MV-4-11 (cell line): ENCODE results near the gene CEP44.
"Not testable (repeated sequence)": the region's sequence is repeated elsewhere in the genome, so short reads cannot be mapped to it uniquely, and the experiment has no call there.

ENCODE experiments used
- DNase-seq: peaks from one replicate; lab custom pipeline; 2025; lab: John Stamatoyannopoulos, UW

Gene CEP44

DNA sequence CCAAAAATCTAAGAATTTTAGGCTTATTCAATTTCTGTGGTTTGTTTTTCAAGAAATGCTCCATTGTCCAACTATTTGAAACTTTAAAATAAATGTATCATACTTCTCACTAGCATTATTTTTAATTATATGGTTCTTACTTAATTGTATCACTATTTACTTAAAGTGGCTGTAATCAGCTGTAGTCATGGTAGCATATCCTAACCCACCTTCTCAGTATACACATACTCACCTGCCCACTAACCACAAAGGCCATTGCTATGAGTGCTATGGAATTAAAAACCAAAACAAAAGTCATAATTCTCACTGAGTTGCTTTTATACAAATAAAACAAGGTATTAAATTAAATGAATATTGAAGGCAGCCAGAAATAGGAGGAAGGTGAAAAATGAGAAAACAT lies 5.2 kb upstream of the CEP44 start:
- no peak for DNase-seq

DNA sequence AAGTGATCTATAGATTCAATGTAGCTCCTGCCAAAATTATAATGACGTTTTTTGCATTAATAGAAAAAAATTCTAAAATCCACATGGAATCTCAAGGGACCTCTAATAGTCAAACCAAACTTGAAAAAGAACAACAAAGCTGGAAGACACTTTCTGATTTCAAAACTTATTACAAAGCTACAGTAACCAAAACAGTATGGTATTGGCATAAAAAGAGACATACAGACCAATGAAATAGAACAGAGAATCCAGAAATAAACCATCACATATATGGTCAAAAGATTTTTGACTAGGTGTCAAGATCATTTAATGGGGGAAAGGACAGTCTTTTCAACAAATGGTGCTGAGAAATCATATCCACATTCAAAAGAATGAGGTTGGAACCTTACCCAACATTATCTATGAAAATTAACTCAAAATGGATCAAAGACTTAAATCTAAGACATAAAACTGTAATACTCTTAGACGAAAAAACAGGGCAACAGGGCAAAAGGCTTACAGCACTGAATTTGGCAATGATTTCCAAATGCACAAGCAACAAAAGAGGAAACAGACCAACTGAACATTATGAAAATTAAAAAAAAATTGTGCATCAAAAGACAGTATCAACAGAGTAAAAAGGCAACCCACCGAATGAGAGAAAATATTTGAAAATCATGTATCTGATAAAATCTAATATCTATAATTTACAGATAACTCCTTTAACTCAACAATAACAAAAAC lies 4.1 kb upstream of the CEP44 start:
- DNase-seq = peak; percentile 30

DNA sequence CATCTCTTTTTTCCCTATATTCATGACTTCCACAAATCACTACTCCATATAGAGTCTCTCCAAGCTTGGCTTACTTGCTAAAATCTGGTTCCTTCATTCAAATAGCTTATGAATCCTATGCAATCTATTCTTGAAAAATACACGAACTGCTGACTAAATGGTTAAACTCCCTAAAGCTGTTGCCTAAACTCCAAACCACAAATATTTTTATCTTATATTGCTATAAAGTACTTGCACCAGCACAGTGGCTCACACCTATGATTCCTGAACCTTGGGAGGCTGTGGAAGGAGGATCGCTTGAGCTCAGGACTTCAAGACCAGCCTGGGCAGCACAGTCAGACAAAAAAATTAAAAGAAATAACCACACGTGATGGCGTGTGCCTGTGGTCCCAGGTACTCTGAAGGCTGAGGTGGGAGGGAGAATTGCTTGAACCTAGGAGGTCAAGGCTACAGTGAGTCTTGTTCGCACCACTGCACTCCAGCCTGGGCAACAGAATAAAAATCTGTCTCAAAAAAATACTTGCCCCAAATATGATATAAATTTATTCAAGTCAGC lies 2.5 kb upstream of the CEP44 start:
- no peak for DNase-seq

DNA sequence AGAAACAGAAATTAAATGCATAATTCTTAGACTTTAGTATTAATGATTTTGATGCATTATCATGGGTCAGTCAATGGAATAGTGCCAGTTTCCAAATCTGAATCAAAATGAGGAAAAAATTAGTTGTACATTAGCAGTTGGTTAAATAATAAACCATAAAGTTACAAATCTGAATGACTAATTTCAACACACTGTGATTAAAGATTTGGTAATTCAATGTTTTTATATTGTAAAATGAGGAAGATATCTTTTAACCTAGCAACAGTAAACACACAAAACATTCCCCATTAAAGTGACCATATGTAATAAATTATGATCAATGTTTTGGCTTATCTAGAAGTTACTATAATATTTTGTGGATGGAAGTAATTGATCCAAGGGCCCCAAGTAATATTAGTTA lies 1.8 kb upstream of the CEP44 start:
- no peak for DNase-seq

DNA sequence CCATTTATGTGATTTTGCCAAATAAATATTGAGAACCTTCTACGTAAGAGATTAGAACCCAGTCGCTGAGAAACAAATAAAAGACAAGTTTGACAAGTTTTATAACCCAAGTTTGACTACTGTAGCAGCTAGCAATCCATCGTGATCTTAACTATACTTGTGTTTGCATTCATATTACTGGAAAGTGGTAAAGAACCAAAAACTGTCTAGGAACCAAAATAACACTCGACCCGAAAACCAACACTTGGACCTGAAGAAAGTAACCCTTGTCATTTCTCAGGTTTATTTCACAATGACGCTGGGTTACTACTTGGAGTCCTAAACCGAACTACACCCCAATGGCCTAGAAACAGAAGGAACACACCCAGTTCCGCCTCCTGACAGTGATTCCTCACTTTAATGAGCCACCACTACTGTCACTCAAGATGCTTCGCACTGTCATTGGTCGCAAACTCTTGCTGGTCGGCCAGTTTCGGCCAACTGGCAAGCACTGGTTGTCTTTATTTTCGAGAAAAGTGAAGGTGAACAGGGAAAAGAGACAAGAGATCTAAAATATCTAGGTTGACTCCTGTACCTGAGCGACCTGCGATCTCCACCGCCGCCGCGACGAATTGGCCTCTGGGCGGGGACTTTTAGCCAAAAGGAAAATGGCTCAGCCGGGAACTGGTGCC lies 740 bp upstream of the CEP44 start:
- peak; percentile 93 for DNase-seq

DNA sequence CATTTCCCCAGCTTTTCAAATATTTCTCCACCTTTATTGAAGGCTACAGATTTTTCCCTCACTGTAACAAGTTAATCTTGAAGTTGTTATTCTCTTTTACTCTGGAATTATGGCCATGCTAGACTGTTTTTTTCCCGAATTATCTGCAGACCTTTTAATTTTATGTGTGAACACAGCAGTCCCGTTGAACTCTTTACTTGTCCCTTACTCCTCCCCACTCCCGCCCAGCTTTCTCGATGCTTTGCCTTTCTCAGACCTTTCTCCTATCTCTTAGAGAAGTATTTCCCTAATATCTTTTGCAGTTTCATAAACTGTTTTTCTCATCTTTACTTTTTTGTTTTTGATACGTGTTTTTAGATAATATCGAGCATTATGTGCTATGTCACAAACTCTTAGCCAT lies 776 bp downstream of the CEP44 start:
- no peak for DNase-seq

DNA sequence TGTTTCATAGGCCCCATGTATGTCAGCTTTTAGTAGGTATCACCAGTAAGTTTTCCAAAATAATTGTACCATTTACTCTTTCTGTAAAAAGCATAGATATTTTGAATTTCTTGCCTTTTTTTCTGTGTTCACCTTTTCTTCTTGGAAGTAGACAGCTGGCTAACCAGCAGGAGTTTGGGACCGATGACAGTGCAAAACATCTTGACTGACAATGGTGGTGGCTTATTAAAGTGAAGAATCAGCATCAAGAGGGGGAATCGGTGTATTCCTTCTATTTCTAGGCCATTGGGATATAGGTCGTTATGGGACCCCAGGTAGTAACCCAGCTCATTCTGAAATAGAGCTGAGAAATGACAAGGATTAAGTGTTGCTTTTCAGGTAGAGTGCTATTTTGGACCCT lies 3.2 kb downstream of the CEP44 start:
- DNase-seq = no peak

DNA sequence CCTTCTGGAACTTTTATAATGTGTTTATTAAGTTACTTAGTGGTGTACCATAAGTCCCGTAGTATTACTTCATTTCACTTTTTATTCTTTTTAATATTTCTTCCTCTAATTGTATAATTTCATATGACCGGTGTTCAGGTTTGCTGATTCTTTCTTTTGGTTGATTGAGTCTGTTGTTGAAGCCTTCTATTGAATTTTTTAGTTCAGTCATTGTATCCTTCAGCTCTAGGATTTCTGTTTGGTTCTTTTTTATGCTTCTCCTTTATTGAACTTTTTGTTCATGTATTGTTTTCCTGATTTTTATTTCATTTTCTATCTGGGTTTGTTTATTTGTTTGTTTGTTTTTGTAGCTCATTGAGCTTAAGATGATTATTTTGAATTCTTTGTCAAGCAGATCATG lies 8.8 kb downstream of the CEP44 start:
- no peak for DNase-seq

DNA sequence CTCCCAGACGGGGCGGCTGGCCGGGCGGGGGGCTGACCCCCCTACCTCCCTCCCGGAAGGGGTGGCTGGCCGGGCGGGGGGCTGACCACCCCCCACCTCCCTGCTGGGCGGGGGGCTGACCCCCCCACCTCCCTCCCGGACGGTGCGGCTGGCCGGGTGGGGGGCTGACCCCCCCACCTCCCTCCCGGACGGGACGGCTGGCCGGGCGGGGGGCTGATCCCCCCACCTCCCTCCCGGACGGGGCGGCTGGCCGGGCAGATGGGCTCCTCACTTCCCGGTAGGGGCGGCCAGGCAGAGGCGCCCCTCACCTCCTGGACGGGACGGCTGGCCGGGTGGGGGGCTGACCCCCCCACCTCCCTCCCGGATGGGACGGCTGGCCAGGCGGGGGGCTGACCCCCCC lies 10.9 kb downstream of the CEP44 start:
- not testable (repeated sequence) for DNase-seq

DNA sequence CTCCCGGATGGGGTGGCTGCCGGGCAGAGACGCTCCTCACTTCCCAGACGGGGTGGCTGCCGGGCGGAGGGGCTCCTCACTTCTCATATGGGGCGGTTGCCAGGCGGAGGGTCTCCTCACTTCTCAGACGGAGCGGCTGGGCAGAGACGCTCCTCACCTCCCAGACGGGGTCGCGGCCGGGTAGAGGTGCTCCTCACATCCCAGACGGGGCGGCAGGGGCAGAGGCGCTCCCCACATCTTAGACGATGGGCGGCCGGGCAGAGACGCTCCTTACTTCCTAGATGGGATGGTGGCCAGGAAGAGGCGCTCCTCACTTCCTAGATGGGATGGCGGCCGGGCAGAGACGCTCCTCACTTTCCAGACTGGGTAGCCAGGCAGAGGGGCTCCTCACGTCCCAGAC lies 11.4 kb downstream of the CEP44 start:
- not testable (repeated sequence) for DNase-seq

DNA sequence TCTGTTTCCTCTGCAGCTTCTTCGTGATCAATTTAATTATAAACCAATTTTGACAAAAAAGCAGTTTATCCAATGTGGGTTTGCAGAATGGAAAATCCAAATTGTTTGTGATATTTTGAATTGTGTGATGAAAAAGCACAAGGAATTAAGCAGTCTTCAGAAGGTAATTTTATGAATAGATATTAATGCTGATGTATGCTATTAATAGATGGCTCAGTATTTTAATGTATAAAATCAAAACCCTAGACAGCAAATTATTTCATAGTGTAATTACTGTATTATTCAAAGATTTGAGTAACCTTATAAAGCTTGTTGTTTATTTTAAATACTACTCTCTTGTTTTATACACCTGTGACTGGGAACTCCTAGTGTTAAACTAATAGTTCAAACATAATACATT lies 20.0 kb downstream of the CEP44 start:
- no peak for DNase-seq

DNA sequence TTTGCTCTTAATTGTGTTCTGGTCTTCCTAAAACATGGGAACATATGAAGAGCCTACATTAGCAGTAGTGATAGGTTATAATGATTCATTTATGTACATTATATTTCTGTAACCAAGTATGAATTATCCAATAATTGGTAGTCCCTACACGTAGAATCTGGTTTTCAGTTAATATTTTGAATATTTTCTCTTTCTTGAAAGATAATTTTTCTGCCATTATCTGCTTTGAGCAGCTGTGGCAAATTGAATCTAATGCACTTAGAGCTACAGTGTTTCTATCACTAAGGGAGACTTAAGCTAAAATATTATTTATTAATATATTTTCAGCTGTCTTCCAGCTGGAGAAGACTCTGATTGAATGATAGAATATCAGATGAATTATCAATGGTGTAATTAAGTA lies 21.0 kb downstream of the CEP44 start:
- no peak for DNase-seq

DNA sequence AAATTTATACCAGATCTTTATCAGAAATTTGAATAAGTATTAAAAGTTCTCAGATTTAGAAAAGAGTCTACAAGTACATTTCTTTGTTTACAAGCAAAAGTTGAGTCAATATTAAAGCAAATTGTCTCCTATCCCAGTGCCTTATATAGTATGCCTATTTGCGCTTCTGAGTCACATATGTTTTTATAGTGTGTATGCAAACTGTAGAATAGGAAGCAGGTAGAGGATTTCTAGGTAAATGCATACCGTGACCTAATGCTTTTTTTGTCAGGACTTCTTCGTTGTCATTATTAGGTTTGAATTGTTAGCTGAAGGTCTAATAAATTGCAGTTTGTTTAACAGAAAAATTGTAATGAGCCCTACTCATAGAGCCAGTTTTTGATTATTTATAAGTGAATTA lies 22.2 kb downstream of the CEP44 start:
- no peak for DNase-seq

DNA sequence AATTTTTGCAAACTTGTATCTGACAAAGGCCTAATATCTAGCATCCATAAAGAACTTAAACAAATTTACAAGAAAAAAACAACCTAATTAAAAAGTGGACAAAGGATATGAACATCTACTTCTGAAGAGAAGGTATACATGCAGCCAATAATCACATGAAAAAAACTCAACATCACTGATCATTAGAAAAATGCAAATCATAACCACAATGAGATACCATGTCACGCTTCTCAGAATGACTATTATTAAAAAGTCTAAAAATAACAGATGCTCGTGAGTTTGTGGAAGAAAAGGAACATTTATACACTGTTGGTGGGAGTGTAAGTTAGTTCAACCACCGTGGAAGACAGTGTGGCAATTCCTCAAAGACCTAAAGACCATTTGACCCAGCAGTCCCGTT lies 24.0 kb downstream of the CEP44 start:
- no peak for DNase-seq

DNA sequence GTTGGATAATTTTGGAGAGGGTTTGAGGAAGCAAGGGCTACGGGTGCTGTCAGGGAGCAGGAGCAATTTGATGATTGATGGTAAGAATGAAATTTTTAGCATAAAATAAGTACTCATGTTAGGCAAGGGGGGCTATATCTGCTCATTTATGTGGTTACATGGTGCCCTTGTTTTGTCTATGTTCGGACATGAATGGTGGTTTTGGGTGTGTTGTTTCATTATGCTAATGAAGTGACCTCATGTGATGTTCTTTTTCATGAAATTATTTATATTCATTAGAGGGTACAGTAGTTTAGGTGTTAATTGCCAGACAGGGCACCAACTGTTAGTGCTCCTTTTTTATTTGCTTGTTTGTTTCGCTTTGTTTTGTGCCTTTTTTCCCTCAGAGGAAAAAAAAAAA lies 29.3 kb downstream of the CEP44 start:
- no peak for DNase-seq

DNA sequence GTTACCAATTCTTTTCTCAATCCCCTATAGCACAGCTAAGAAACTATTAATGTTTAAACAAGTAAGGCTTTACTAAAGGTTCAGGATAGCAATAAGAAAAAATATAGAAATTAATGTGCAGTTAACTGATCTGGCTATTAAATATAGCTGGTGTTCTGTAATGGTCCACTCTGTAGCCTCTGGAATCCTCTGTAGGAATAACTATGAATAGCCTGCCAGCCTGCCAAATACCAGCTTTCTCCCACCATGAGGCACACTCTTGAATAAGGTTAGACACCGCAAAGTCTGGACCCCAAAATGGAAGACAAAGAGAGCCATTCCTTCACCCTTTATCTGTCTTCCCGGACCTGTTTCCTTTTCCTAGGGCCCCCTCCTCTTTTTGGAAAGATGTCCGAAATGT lies 30.6 kb downstream of the CEP44 start:
- no peak for DNase-seq

DNA sequence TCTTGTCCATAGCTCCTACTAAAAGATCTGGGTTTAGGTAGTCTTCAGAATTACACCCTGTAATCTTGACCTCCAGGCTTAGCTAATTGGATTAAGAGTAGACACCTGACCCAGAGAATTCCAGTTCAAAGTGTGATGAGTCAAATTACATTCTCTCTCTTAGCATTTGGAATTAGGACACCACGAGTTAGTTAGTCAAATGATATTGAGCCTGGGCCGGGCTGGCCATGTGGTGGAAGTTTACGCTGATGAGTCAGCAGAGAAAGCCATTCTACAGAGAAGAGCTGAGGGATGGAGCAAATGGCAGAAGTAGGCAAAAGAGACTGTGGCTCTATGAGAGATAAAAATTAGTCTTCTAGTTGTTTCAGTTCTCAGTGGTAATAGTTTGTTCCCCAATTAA lies 31.1 kb downstream of the CEP44 start:
- peak; percentile 81 for DNase-seq

DNA sequence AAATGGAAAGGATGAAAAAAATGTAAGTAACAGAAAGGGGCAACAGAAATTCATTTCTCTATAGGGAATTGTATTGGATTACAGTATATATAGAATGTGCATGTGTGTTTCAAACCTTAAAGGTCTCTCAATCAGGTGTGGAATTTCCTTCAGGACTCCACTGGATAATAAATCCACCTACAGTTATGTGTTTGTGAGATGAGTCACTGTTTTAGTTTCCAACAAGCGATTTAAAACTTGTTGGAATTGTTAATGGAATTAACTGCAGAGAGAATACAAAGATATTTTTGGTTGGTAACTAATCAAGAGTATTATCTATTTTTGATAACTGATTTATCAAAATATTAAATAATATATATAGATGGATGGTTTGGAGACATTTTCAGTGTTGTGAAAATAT lies 32.8 kb downstream of the CEP44 start:
- DNase-seq = no peak

DNA sequence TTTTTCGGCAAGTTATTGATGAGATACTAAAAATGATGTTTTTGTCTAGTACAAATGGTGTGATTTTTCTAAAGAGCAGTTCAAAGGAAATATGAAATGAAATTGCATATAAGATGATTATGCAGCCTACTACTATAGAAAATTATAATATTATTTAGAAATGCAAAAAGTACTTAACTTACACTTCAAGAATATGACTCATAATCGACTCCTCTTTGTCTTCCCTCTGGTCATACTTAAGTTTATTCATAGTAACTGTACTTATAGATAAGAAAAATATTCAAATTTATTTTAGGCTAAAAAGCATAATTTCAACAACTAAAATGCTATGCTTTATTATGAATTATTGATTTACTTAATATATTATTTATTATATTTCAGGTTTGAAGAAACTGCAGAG lies 33.2 kb downstream of the CEP44 start:
- no peak for DNase-seq

DNA sequence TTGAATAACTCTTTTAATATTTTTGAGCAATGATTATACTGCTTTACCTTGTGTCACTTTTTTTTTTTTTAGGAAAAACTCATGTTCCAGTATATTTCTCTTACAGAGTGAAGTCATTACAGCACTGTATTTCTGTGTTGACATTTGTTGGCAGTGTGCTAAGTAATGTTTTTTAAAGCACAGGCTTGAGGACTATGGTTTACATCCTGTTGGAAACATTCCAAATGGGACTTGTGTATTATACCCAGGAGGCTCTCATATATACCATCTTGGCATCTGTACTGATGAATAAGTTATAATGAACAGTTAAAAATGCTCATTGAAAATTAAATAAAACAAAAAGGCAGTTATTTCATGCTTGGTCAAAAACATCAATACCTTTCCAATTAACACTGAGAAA lies 33.8 kb downstream of the CEP44 start:
- DNase-seq = no peak

DNA sequence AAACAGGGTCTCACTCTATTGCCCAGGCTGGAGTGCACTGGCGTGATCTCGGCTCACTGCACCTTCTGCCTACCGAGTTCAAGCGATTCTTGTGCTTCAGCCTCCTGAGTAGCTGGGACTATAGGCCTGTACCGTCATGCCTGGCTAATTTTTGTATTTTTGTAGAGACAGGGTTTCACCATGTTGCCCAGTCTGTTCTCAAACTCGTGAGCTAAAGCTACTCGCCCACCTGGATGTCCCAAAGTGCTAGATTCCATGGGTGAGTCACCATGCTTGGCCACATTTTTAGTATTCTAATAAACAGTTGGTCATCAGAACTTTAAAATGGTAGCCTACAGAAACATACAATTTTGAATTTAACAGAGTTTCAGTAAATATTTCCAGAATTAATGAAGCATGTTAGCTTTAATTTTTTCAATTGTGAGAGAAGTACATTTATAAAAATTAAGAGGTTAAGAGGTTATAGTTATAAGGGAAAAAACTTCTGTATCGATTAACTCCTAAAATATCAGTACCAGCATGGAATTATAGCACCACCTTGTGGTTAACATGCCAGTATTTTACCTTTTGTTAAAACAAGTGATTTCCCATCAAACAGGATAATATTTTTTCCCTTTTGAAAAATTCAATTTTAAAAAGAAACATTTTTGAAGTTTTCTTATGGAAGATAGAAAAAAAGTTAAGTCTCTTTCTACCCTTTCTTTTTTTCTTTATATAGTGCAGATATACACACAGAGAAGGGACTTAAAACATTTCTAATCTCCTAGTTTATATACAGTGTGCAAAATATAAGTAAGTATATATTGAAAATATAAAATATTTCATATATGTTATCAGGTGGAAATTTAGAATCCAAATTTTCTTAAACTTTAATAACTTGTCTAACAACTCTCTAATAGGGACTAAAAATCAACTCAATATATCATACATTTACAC lies 35.4 kb downstream of the CEP44 start:
- no peak for DNase-seq

DNA sequence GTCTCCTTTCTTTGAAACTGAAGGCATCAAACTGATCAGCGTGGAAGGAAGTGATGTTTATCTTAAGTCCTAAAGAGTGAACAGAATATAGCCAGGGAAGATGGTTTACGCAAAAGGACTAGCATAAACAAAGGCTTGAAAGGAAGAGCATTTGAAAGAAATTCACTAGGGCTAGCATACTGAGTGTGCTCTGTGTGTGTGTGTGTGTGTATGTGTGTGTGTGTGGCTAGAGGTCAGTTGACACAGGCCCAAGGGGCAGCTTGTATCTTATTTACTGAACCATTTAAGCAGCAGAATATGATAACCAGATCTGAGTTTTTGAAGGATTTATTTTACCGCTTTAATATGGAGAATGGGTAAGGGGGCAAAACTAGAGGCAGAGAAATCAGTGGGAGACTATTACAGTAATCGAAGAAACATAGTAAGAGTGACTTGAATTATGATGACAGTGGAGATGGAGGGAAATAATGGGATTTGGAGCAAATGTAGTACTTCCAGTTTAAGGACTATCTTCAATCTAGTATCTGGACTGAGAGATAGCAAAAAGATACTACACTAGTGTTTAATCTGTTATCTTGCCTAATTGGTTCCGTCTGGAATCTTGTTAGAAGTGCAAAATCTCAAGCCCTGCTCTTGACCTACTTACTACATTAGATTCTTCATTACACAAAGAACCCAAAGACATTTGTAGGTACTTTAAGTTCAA lies 36.9 kb downstream of the CEP44 start:
- no peak for DNase-seq
